ENCODE measurements around the gene LRRC70.
"Not testable (repeated sequence)": the region's sequence is repeated elsewhere in the genome, so short reads cannot be mapped to it uniquely, and the experiment has no call there.

Gene LRRC70

GRCh38 chr5:62606878-62607277, 28.3 kb downstream of the LRRC70 start:
- no peak for DNase-seq (ENCODE audit: low spot score)

DNA sequence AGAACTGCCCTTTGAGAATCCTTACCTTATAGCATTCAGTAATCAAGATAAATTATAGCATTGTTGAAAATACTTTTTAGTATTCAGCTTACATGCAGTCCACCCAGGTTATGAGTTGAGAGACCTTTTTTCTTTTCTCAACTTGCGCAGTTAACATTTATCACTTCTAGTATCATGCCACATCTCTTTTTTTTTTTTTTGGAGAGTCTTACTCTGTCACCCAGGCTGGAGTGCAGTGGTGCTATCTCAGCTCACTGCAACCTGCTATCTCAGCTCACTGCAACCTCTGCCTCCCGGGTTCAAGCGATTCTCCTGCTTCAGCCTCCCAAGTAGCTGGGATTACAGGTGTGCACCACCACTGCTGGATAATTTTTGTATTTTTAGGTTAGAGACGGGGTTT, 29.0 kb downstream of the LRRC70 start:
- DNase-seq (ENCODE audit: low spot score), result no peak

DNA sequence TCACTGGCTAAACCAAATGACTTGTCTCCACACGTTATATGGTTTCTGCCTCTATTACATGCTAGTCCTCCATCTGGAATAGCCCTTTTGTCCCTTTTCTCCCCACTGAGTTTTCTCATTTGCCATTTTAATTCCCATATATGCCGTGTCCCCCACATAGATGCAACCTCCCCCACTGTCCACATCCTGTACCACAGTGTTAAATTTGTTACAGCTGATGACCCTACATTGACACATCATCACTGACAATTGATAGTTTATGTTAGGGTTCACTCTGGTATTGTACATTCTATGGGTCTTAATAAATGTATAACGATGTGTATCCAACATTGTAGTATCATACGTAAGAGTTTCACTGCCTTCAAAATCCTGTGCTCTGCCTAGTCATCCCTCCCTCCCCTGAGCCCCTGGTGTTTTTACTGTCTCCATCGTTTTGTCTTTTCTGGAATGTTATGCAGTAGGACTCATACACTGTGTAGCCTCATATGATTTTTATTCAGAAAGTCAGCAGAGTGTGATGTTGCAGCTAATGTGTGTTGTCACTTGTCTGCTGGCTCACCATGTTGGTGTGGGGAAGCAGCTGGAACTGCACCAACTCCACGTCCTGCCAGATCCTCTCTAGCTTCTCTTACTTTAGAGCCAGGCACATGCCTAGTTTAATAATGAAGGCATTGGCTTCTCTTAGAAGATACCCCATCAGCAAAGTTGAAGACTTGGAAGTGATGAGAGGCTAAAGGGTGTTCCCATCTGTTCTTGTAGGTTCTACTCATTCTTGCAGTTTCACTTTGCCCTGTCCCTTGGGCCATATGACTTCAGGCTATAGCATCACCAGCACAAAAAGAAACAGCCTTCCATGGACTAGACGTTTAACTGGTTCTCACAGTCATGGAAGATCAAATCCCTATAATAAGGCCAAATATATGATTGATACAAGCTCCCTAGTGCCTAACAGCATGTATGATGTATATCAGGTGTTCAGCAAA, 30.2 kb downstream of the LRRC70 start:
- no peak for DNase-seq (ENCODE audit: low spot score)

GRCh38 chr5:62614355-62614754, 35.7 kb downstream of the LRRC70 start:
- DNase-seq (ENCODE audit: low spot score), result no peak

DNA sequence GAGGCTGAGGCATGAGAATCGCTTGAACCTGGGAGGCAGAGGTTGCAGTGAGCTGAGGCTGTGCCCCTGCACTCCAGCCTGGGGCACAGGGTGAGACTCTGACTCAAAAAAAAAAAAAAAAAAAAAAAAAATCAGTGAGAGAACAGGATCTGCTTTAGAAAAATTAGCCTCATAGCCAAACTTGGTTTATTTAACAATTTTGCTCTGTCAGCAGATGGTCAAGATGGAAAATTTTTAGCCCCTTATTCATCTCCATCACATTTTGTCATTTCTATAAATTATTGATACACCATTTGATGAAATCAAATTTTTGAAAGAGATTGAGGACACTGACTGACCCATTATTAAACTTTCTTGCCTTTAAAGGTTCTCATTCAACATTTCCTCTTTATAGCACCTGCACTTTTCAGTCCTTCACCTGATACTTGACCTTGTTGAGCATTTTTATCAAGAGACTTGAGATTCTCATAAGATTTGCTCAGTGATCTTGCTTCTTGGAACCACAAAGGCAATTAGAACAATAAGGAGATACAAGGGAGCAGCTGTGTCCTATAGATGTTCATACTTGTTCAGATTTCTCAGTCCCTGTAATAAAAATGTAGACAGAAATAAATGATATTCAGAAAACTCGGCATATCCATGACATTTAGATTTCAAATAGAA, 38.1 kb downstream of the LRRC70 start:
- DNase-seq (ENCODE audit: low spot score), result no peak

- DNase-seq (ENCODE audit: low spot score), result no peak
Measured at GRCh38 chr5:62617943-62618342, 39.3 kb downstream of the LRRC70 start.

DNA sequence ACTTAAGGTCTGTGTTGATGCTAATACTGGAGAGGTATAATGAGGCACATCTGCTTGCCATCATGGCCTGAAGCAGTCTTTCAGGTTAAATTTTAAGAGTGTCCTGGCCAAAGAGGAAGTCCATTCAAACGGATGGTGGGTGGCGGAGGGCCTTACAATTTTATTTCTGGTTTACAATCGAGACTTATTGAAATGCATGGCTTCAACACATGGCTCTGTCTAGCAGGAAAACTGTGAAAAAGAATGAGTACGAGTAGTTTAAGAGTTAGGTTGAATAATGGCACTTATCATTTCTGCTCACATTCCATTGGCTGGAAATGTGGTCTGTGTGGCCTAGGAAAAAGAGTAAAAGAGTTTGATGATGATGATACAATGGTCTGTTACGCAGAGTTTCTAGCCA, 42.1 kb downstream of the LRRC70 start:
- DNase-seq (ENCODE audit: low spot score), result no peak

- no peak for DNase-seq (ENCODE audit: low spot score)
Measured at GRCh38 chr5:62621280-62621679, 42.7 kb downstream of the LRRC70 start.

DNA sequence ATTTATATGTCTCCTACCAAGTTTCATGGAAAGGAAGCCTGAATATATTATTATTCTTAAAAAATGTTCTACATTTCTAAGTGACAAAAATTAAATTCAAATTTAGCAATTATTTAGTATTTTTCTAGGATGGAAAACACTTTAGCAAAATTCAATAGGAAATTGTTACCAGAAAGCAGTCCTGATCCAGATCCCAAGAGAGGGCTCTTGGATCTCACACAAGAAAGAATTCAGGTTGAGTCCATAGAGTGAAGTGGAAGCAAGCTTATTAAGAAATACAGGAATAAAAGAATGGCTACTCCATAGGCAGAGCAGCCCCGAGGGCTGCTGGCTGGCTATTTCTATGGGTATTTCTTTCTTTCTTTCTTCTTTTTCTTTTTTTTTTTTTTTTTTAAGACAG, 44.7 kb downstream of the LRRC70 start:
- no peak for DNase-seq (ENCODE audit: low spot score)

DNA sequence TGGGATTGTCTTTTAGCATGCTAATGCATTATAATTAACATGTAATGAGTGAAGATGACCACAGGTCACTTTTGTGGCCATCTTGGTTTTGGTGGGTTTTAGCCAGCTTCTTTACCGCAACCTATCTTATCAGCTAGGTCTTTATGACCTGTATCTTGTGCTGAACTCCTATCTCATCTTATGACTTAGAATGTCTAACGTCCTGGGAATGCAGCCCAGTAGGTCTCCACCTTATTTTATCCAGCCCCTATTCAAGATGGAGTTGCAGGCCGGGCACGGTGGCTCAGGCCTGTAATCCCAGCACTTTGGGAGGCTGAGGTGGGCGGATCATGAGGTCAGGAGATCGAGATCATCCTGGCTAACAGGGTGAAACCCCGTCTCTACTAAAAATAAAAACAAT, 45.8 kb downstream of the LRRC70 start:
- not testable (repeated sequence) for DNase-seq (ENCODE audit: low spot score)

- DNase-seq (ENCODE audit: low spot score), result no peak
Measured at GRCh38 chr5:62626534-62626933, 47.9 kb downstream of the LRRC70 start.

DNA sequence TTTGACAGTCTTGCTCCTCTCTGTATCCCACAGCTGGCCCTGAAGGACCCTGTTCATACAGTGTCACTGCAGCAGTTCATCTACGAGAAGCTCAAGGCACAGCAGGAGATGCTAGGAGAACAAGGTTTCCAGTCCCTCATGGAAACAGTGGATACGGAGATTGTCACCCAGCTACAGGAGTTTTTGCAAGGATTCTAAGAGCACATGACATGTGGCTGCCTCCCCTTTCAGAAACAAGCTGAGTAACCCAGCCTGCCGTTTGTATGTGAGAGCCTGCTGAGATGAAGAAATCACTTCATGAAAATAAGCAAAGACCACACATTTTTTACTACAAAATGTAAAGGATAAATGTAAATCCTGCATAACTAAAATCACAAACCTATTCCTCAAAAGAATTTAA, 48.5 kb downstream of the LRRC70 start:
- DNase-seq (ENCODE audit: low spot score), result no peak

GRCh38 chr5:62627901-62628300, 49.3 kb downstream of the LRRC70 start:
- DNase-seq (ENCODE audit: low spot score), result no peak

All from hematopoietic multipotent progenitor cell treated with erythropoietin and hydrocortisone succinate and interleukin-3 and kit ligand, for 15 days (in vitro differentiated cells).